Amygdala (tissue), 56 donors: ENCODE data around the gene CYP46A1.

Experiments
- DNase-seq, 56 donors: peaks; one replicate each; lab custom pipeline; 2025; lab: John Stamatoyannopoulos, UW

Gene CYP46A1

DNA sequence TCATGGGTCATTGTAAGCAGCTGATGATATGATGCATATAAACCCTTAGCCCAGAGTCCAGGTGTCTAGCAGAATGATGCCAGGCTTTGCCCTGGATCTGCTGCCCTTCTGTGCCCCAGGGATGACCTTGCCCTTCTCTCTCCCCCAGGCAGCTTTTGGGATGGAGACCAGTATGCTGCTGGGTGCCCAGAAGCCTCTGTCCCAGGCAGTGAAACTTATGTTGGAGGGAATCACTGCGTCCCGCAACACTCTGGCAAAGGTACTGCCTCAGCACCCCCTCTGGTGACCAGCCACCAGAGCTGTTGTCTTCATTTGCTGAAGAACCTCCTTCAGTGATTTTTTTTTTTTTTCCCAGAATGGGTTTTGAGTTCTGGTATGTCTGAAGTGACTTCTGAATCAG, 23.3 kb downstream of the CYP46A1 start:
- DNase-seq = no peak

DNA sequence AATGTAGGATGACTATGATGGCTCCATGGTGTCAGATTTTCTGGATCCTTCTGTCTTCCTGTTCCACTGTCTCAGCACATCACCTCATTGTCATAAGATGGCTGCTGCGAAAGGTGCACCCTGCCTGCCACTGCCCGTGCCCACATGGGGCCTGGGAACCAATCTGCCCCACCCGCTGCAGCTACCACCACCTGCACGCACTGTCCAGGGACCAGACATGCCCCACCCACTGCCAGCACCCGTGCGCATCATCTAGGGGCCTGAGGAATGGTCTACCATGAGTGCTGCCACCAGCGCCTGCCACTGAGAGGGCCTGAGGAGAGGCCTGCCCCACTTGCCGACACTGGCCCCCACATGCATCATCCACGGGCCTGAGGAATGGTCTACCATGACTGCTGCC, 23.8 kb downstream of the CYP46A1 start:
- DNase-seq = no peak

DNA sequence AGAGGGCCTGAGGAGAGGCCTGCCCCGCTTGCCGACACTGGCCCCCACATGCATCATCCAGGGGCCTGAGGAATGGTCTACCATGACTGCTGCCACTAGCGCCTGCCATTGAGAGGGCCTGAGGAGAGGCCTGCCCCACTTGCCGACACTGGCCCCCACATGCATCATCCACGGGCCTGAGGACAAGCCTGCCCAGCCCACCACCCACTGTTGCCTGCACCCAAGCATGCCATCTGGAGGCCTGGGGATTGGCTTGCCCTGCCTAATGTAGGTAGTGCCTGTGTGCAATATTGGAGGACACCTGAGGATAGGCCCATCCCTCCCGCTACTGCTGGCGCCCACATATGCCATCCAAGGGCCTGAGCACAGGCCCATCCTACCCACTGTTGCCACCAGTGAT, 24.4 kb downstream of the CYP46A1 start:
- no peak for DNase-seq

DNA sequence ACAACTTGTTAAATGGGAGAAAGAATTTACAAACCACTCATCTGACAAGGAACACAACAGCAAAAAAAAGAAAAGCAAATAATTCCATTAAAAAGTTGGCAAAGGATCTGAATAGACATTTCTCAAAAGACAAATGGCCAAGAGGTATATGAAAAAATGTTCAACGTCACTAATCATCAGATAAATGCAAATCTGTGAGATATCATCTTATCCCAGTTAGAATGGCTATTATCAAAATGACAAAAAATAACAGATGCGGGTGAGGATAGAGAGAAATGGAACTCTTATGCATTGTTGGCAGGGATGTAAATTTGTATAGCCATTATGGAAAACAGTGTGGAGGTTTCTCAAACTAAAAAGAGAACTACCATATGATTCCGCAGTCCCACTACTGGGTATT, 29.9 kb downstream of the CYP46A1 start:
- no peak for DNase-seq

GRCh38 chr14:99715266-99716000, 31.3 kb downstream of the CYP46A1 start:
- no peak for DNase-seq

- no peak for DNase-seq
Measured at GRCh38 chr14:99716091-99716849, 32.2 kb downstream of the CYP46A1 start.

GRCh38 chr14:99716850-99717681, 33.0 kb downstream of the CYP46A1 start:
- DNase-seq = no peak

DNA sequence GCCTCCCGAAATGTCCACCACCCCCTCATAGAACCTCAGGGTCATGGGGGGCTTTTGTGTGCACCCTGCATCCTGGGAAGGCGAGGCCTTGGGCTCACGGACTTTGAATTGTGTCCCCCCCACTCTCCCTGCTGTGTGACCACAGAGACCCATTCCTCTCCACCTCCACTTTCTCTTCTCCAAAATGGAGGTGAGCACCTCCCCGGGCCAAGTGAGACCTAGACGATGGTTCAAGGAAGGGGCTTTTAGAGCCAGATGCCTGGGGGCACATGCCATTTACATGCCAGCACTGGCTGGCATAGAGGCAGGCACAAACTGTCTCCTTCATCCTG, 33.5 kb downstream of the CYP46A1 start:
- no peak for DNase-seq

DNA sequence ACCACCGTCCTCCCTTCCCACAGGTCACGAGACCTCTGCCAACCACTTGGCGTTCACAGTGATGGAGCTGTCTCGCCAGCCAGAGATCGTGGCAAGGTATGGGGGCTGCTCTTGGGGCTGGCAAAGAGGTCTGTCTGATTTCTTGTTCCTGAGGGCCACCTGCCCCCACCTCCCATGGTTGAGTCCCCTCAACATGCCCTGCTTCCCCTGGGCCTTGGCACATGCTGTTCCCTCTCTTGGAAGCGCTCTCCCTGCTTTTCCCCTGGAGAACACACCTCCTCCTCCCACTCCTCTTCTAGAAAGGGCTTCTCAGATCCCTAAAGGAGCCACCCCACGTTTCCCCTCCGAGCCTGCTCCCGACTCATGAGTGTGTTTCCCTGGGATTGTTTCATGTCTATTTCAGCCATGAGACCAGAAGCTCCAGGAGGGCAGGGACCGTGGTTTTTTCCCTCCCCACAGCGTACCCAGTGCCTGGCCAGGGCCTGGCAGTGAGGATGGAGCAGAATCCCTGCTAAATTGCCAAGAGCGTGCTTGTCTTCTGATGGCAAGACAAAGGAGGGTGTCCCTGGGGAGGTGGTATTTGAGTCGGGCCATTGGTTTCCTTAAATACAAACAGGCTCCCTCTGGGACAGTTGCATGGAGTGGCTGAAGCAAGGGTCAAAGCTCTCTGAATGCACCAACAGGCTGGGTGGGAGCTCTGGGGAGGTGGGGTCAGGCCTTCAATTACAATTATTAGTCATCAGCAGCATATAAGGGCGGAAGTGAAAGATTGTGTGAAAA, 34.1 kb downstream of the CYP46A1 start:
- no peak for DNase-seq

DNA sequence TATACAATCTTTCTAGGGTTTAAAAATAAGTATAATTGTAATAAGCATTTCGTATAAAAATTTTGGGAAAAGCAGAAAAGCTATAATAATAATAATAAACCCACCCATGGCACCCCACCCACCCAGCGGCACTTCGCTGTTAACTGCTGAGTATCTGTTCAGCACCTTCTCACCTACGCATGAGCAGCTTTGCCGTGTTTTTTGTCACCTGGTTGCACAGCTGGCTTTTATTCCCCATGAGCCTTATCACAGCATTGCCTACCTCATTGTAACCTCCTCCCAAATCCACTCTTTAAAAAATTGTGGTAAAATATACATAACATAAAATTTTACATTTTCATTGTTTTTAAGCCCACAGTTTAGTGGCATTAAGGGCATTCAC, 34.7 kb downstream of the CYP46A1 start:
- DNase-seq = no peak

DNA sequence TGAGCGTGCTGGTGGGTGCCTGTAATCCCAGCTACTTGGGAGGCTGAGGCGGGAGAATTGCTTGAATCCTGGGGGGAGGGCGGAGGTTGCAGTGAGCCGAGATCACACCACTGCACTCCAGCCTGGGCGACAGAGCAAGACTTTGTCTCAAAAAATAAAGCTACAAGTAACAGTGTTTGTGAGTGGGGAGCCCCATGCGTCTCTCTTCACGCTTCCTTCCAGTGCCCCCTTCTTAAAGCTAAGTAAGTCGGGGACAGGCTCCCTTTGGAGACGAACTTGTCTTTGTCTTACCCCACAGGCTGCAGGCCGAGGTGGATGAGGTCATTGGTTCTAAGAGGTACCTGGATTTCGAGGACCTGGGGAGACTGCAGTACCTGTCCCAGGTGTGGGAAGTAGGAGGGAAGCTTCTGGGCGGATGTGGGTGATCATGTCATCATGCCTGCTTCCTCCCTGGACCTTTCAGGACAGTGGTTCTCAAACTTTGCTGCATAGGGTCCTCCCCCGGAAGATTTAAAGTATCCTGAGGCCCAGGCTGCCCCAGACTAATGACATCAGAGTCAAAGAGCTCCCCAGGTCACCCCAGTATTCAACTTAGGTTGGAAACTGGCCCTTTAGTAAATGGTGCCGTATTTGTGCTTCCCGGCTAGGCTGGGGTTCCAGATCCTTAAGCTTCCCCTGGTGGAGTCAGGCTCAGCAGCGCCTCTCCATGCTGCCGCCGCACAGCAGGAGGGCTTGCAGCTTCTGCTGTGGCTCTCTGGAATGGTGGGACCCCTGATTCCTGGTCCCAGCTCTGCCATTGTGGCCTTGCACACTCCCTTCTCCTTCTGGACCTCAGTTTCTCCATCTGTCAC, 37.1 kb downstream of the CYP46A1 start:
- DNase-seq = no peak

- DNase-seq = no peak
Measured at GRCh38 chr14:99721792-99722516, 37.9 kb downstream of the CYP46A1 start.

DNA sequence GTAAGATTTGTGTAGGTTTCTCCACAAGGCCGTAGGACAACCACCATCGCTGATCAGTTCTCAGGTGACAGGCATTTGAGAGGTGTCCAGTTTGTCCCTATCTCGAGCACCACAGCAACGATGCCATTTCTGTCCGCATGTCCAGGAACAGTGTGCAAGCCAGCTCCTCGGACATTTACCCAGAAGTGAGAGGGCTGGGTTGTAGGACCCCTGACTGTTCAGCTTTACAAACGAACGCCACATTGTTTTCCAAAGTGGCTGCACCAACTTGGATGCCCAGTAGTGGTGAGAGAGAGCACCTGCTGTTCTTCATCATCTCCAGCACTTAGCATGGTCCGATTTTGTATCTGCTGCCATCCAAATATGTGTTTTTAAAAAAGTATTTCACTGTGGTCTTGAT, 38.6 kb downstream of the CYP46A1 start:
- no peak for DNase-seq

- DNase-seq = no peak
Measured at GRCh38 chr14:99724196-99724891, 40.2 kb downstream of the CYP46A1 start.

DNA sequence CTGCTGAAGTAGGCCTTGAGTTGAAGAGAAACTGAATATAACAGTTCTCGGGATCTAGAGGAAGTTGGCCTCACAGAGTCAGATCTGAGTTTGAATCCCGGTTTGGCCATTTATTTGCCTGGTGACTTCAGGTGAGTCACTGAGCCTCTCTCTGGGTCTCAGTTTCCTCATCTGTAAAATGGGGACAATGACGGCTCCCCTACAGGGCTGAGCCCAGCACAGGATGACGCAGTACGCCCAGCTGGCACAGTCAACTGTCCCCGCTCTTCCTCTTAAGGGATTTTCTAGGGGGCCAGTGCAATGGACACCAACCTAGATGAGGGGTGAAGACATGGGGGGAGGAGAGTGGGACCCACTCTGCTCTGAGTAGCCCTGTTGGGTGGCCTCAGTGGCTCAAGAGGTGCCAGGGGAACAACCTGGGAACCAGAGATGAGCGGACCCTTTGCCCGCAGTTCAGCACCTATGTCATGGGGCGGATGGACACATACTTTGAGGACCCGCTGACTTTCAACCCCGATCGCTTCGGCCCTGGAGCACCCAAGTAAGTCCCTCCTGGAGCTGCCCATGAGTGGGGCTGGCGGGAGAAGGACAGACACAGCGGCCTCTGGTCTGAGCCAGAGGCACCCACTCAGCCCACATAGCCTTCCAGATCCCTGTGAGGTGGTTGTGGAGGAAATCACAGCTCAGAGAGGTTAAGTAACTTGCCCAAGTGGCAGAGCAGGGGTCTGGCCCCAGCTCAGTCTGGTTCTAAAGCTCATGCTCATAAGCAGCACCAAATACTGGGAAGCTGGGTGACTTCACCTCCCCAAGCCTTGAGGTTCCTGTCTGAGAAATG, 41.1 kb downstream of the CYP46A1 start:
- no peak for DNase-seq

- no peak for DNase-seq
Measured at GRCh38 chr14:99725774-99726537, 41.9 kb downstream of the CYP46A1 start.
